Measurements from ENCODE around the gene P2RX1. TPM values are rescaled to one million over a fixed set of nuclear protein-coding genes. Genes with fewer than 3 reads are reported as not detected.
A peak's percentile ranks its signal among the peaks of the same experiment; 100 is the strongest.

P2RX1 gene
- not detected in 2 replicates for total RNA-seq (2014; rRNA removed; shearing (Covaris generic))

DNA sequence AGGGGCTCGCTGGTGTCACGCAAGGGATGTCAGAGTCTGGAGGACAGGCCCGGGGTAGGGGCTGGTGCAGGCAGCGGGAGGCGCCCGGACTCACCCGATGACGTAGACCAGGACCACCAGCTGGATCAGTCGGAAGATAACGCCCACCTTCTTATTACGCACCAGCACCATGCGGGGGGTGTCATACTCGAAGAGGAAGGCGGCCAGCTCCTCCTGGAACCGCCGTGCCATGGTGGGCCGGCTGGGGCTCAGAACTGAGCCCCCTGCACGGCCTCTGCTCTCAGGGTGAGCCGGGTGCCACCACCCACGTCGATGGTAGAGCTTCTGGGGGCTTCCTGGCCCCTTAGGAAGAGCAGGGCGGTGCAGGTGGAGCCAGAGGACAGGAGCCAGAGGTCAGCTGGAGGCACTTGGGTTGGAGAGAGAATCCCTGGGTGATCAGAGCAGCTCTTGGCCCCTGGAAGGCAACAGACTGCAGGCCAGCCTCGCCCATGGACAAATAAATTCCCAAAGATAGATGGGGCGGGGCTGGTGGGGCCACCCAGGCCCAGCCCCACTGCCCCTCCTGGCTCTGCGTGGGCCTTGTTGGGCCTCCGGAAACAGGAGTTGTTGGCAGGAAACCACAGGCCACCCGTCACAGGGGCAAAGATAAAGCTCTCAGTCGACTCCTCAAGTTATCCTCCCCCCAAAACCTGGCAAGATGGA, at the start of gene P2RX1:
TSS of gene P2RX1 (minus strand) at position 471 of the 702 bp plus-strand sequence. CDS start at position 231, 240 bp downstream.
- DNase-seq (ENCODE audit: low read depth), result no peak

DNA sequence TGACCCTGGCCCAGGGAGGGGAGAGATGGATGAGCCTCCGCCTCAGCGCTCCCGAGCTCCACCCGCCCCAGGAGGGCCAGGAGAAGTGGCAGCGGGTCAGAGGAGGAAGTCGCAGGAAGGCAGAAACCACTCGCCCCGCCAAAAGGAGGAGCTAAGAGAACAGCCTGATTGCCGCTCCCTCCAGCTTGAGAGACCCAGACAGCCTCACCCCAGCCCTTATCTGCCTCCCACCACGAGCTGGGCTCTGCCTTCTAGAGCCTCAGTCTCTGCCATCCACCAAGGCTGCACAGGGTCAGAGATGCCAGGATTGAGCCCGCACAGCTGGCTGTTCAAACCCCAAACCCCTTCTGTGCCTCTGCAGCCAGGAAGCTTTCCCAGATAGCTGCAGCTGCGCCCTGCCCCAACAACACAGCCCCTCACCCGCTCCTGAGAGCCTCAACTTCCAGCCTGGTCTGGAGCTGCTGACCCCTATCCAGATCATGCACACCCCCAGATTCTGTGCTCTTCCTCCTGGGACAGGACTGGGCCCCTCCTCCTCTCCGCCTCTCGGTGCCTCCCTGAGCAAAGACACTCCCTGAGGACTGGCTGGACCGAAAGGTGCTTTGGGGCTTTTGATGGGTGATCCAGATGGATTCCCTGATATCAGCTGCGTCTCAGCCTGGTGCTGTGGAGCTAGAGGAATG, 49.0 kb upstream of the P2RX1 start:
- peak; percentile 57 for DNase-seq (ENCODE audit: low read depth)

DNA sequence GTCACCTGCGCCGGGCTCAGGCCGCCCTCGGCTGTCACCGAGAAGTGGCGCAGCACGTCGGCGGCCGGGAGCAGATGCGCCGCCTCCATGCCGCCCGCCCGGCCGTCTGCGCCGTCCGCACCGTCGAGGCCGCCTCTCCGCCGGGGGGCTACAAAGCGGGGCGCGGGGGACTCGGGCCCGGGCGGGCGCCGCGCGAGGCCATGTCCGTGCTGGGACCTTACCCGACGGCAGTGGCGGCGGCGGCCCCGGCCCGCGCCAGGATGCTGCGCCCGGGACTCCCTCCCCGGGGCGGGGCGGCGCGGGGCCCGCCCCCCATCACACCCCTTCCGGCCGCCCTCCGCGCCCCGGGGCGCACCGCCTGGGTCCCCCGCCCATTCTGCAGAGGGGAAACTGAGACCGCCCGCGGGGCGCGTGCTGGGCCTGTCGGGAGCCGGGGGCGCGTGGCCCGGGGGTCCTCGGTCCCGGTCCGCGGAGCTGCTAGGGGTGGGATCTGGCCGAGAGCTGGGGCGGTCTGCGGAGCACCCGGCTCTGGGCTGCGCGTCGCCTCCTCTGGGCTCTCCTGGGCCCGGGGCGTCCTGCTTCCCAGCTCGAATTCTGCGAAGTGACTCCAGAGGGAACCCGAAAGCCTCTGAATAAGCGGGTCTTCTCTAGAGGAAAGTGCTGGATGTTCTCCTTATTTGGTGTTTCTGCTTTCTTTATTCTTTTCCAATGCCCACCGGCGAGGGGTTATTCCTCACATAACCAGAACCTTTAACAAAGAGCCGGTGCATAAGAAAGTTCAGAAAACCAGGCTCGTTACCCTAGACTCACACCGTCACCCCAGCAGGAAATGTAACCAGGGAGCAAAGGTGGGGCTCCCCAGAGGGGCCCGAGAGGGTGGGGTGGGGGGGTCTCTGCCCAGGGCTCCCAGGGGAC, 48.2 kb upstream of the P2RX1 start, which contains the start of gene ATP2A3:
TSS of gene ATP2A3 (minus strand) at position 235 of the 915 bp plus-strand sequence. CDS start at position 89, 146 bp downstream.
- DNase-seq (ENCODE audit: low read depth), result no peak

DNA sequence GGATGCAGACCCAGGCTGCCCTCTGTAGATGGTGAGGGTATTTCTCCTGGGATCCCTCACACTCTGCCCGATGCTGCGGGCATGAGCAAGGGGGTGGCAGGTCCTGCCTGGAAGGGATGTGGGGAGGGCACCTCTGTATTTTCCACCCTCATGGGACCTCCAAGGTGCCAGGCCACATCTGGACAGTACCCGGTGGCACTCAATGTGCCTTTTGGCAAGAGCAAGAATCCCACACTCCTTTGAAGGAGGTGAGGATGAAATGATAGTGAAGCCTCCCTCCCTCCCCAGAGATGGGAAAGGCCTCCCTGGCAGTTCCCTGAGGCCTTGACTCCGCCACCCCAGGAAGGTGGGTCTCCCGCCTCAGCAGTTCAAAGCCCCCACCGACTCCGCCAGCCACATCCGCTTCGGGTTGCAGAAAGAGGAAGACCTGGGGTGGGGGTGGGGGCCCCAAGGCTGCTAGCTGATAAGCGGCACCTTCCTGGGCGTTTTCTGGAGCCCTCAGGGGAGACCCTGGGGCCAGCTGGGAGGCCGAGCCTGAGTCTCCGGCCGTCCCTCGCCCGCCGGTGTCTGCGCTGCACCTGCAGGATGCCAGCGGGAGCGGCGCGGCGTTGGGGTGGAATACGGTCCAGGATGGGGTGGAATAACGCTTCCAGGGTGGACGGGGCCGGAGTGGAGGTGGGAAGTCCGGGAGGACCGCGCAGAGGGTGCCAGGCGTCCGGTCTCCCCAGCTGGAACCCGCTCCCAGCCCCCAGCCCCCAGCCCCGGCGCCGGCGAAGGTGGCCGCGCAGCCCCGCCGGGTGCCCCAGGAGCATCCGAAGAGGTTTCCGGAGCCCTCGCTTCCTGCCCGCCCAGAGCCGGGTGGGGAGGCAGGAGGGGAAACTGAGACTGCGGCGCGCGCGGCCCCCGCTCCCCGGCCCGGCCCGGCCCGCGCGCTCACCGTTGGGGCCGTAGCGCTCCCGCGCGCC, 47.3 kb upstream of the P2RX1 start:
- no peak for DNase-seq (ENCODE audit: low read depth)

DNA sequence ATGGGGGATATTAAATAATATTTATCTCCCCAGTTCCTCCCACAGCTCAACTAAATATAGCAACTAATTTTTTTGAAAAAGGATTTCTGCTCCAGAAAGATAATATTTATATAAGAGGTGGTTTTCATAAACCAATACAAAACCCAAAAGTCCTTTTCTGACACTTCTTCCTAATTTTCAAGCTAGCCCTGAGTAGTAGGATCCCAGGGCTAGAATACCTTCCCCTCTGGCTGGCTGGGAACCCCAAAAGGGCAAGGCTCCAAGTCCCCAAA, 46.6 kb upstream of the P2RX1 start:
- DNase-seq (ENCODE audit: low read depth), result no peak

DNA sequence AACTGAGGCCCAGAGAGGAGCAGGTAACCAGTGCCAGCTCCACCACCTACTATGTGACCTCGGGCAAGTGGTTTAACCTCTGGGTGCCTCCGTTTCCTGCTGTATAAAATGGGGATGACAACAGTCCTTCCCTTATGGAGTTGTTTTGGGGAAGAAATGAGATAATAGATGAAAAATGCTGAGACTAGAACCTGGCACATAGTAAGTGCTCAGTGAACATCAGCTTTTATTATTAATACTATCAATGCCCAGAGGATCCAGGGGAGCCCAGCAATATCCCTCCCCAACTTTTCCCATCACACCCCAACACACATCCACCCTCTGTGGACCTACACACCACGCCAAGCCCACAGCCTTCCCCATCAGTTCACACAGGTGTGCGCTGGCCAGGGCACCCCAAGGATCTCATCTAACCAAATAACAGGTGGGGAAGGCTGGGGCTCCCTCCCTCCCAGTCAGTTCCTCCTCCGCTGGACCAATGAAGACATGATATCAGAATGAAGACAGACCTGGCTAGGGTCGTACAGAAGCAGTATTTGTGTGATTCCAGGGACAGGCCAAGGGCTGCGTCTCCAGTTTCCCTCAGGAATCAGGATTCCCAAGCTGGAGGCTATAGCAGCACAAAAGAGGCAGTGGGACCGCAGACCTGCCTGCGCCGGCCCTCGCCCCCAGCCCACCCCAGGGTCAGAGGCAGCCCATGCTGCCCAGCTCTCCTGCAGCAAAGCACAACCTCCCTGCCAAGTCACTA, 46.1 kb upstream of the P2RX1 start:
- DNase-seq (ENCODE audit: low read depth), result no peak

DNA sequence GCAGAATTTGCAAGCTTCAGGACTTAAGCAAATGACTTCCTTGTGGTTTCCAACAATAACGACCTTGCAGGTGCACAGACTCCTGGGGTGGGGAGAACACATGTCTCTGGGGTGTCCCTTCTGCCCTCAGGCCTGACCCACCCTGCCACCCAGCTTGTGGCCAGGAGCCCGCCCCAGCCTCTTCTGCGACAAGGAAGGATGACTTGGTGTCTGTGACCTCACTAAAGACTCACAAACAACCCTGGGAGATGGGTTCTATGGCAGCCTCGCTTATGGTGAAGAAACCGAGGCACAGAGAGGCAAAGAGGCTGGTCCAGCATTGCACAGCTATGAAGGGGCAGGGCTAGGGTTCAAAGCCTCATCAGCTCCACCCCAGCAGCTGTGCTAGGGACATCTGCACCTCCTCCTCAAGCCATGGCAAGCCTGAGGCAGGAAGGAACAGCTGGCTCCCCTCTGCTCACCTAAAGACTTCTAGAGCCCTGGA, 45.3 kb upstream of the P2RX1 start:
- DNase-seq (ENCODE audit: low read depth), result no peak

DNA sequence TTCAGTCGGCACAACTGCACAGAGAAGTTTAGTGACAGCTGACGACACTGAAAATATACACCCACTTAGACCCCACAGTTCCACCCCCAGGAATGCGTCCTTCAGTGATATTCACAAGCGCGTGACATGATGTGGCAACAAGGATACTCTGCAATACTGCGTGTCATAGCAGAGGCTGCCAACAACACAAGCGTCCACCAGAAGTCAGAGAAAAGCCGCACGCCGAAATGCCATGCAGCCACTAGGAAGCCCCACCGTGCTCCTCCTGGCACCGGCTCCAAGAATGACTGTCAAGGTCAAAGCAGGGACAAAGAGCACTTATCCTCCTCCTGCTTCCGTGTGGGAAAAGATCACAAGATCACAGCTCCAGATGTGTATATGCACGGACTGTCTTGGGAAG, 44.5 kb upstream of the P2RX1 start:
- DNase-seq (ENCODE audit: low read depth), result no peak

DNA sequence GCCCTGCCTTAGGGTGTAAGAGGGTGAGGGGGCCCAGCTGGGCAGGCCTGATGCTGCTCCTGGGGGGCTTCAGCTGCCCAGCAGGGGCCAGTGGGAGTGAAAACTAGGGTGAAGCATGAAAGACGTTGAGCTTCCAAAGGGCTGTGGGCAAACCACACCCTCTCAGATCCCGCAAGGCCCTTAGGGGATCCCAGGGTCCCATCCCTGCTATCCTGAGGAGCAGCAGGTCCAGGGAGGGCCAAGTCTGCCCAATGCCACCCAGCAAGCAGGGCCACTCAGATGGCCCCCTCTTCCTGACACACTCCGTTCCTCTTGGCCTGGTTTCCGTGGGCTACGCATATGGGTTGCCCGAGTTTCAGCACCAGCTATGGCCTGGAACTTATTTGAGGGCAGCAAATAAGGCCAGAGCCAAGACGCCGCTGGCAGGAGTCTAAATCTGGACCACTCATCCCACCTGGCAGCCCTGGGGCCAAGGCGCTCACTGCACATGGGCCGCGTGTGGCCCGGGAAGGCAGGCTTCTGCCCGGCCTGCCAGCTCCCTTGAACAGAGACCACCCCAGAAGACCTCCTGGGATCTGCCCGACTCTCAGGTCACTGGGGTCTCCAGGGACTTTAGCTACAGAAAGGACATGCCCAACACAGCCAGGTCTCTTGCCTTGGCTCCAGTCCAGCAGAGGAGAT, 43.8 kb upstream of the P2RX1 start:
- DNase-seq (ENCODE audit: low read depth), result no peak

DNA sequence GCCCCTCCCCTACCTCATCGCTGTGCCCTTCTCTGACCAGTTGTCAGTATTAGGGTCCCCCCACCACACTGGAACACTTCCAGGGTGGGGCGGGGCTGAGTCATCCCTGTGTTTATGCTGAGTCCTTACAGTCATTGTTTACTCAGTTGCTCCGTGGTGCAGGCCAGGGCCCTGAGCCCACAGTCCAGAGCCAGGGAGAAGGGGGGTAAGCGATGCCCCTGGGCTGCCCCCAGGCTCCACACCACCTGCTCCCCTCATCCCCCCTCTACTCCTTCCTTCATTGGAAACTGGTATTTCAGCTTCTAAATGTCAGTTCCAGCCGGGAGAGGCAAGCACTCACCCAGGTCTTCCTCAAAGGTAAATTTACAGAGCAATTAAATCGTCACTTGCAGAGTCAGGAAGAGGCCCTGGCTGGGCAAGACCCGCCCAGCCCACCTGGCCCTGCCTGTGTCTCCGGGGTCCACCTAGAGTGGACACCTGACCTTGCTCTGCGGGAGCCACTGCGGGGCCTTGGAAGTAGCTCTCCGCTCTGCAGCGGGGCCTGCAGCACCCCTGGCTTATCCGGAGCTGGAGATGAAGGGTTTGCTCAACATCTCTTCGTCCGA, 43.1 kb upstream of the P2RX1 start:
- DNase-seq (ENCODE audit: low read depth), result peak; percentile 66

DNA sequence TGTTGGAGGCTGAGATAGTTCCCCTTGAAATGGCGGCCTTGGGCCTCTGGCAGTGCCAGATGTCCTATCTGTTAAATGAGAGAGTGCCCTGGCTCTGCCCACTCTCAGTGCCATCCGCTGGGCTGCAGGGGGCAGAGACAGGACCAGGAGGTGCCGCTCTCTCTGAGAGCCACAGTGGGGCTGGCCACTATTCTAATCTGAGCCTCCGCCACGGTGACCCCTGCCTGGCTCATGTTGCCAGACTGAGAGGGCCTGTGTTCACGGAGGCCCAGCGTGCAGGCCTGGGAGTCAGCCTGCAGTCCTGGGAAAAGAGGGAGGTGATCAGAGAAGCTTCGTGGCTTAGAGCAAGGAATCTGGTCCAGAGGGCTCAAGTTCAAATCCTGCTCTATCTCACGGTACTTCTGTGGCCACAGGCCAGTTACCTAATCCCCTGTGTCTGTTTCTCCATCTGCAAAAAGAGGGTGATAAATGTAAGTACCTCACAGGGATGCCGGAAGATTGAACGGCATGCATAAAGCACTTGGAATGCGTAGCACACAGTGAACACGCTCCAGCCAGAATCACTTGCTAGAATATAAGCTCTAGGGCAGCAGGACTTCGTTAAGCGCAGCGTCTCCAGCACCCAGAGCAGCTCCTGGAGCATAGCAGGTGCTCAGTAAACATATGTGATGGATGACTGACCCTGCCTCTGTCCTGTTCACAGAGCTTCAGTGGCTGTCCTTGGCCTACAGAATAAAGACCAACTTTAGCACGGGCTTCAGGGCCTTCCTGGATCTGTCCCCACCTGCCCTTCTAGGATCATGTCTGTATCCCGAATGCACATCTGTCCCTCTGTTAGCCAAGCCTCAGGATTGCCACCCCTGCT, 41.7 kb upstream of the P2RX1 start:
- DNase-seq (ENCODE audit: low read depth), result no peak

DNA sequence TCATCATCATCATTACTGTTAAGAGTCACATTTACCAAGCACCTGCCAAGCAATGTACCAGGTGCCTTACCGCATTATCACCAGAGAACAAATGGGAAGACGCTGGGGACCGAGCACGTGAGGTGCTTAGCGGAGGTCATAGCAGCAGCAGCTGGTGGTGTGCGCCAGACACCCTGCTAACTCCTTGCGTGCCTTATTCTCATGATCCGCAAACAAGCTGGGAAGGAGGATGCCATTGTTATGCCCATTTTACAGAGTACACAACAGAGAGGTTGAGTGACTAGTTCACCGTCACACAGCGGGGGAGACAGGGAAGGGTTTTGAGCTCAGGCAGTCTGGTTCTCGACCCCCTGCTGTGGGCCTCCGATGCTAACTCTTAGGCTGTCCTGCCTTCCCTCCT, 40.7 kb upstream of the P2RX1 start:
- DNase-seq (ENCODE audit: low read depth), result no peak

DNA sequence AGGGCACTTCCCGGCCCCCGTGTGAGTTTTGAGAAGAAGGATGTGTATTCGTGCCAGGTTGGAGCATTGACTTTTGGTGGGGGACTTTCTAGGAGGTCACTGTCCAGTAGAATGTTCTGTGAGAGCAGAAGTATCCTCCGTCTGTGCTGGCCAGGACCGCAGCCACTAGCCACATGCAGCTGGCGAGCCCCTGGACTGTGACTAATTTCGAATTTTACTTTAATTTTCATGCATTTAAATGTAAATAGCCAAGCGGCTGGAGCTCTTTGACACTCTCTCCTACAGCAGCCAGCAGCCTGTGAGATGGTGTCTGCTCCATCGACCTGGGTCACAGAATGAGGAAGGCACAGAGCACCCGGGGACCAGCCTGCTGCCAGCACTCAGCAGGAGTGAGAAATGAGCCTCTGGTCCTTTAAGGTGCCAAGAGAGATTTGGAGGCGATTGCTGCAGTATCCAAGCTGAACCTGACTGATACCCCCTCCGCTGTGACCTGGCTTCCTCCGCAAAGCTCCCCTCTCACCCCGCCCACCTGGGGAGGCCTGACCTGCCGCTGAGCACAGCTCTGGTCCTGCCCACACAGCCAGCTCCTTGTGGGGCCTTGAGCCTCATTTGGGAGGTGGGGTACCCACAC, 40.2 kb upstream of the P2RX1 start:
- no peak for DNase-seq (ENCODE audit: low read depth)

DNA sequence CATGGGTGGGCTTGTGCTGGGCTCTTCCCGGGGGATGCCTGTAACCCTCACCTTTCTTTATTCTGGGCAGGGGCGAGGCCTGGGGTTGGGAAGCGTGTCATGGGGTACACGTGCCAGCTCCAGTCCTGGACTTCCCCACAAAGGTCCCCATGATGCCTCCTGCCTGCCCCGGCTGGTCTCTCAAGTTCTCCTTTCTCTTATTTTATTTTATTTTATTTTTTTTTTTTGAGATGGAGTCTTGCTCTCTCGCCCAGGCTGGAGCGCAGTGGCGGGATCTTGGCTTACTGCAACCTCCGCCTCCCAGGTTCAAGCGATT, 39.4 kb upstream of the P2RX1 start:
- no peak for DNase-seq (ENCODE audit: low read depth)

DNA sequence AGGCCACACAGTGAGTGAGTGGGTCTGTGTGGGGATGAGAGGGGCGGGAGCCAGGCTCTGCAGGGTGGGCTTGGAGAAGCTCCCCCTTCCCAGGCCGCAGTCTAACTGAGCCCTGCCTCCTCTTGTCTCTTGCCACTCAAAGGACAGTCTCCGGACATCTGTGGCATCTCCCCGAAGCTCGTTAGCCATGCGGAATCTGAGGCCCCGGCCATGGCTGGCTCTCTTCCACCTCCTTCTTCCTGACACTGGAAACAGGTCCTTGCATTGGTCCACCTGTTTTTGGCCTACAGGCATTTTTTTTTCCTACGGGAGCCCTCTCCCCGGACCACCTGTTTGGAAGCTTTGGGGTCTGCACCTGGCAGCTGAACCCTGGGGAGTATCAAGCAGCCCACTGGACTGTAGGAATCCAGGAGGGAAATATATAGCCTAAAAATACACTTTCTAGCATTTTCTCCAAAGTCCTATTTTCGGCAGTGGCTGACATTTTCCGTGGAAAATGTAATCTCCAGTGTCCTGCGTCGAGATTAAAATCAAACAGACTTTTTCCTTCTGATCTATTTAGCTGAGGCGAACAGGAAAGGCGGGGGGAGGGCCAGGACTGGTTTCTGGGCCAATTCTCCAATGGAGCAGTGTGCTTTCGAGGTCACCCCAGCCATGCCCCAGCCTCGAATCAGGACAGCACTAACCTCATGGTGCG, 38.9 kb upstream of the P2RX1 start:
- DNase-seq (ENCODE audit: low read depth), result no peak

DNA sequence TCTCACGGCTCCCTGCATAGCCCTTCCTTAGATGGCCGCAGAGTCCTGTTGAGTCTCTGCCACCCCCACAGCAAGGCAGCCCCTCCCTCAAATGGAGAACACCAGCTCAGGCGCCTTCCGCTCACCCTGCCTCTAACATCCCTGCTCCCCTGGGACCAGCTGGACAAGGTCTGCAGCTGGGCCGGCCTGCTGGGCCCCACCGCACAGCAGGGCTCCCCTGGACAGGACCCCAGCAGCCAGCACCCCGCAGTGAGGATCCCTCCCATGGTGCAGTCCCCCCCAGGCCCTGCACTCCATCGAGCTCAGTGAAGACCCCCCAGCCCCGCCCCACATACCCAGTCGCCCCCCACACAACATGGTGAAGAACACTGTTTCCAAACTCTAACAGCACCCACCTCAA, 37.8 kb upstream of the P2RX1 start:
- no peak for DNase-seq (ENCODE audit: low read depth)

DNA sequence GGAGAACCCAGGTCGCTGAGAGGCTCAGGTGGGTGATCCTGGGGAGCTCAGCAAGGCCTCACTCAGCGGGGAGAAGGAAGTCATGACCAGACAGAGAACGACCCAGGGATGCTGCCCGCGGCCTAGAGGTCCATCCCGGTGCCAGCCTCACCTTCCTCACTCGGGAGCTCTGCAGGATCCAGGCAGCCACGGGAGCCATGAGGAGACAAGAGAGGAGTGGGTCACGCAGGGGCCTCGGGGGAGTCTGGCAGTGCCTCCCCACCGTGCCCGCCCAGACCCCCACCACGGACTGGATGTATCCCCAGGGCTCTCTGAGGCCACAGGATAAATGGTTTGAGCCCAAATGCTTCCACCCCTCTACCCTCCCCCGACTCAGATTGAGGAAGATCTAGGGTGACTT, 37.3 kb upstream of the P2RX1 start:
- no peak for DNase-seq (ENCODE audit: low read depth)

DNA sequence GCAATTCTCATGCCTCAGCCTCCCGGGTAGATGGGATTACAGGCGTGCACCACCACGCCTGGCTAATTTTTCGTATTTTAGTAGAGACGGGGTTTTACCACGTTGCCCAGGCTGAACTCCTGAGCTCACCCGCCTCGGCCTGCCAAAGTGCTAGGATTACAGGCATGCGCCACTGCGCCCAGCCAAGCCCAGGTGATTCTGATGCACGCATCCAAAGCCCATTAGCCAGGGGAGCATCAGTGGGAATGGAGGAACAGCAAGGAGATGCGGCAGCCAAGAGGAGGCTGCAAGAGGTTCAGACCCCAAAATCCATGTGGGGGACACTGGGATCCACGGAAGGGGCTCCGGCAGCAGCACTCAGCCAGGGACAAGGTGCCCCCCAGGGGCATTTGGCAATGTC, 35.9 kb upstream of the P2RX1 start:
- no peak for DNase-seq (ENCODE audit: low read depth)
